Nephron (organoid): Measurements from ENCODE around the gene FGF6.

Experiments used
- H3K27ac Mint-ChIP-seq, 3 experiments: 2 replicates each; pipeline ENCODE4 v1.8.0; 2020; ENCODE audit warnings: mixed read lengths in 3 of 3, mild to moderate bottlenecking in 2 of 3, moderate library complexity in 1 of 3
- H3K27me3 Mint-ChIP-seq: 2 replicates; pipeline ENCODE4 v1.8.0; 2021; ENCODE audit warnings: low read depth, mild to moderate bottlenecking, moderate library complexity, mixed read lengths
- H3K36me3 Mint-ChIP-seq: 2 replicates; pipeline ENCODE4 v1.8.0; 2020; ENCODE audit warnings: low read depth, mixed read lengths
- H3K4me1 Mint-ChIP-seq: 2 replicates; pipeline ENCODE4 v1.8.0; 2020; ENCODE audit warnings: mixed read lengths
- H3K4me3 Mint-ChIP-seq, 3 experiments: 2 replicates each; pipeline ENCODE4 v1.8.0; 2020; ENCODE audit warnings: mild to moderate bottlenecking in 3 of 3, mixed read lengths in 3 of 3, moderate library complexity in 2 of 3
- H3K9me3 Mint-ChIP-seq: 2 replicates; pipeline ENCODE4 v1.8.0; 2020; ENCODE audit warnings: mixed read lengths
- CTCF ChIP-seq, 3 experiments: fragments of 200-600 bp; sonication (generic); IDR thresholded peaks; one replicate each; pipeline ENCODE4 v1.5.0; 2021; ENCODE audit warnings: antibody characterized with exemption in 3 of 3; ENCODE audit not compliant: unreplicated experiment in 3 of 3

The FGF6 gene

GRCh38 chr12:4401117-4401516 lies 44.5 kb downstream of the FGF6 start:
- H3K4me3 Mint-ChIP-seq, result no peak overlapping the region
- TF ChIP-seq CTCF (IDR thresholded peaks at IDR 0.05; ENCODE audit: unreplicated experiment in 3 of 3), result no peak
- no peak overlapping the region for H3K27ac Mint-ChIP-seq
- no peaks in the 10 kb centered on the region for H3K4me1 Mint-ChIP-seq
- H3K36me3 Mint-ChIP-seq, result no peaks in the 10 kb centered on the region
- H3K9me3 Mint-ChIP-seq, result peaks cover 17% of the 10 kb centered on the region
- H3K27me3 Mint-ChIP-seq, result no peaks in the 10 kb centered on the region

DNA sequence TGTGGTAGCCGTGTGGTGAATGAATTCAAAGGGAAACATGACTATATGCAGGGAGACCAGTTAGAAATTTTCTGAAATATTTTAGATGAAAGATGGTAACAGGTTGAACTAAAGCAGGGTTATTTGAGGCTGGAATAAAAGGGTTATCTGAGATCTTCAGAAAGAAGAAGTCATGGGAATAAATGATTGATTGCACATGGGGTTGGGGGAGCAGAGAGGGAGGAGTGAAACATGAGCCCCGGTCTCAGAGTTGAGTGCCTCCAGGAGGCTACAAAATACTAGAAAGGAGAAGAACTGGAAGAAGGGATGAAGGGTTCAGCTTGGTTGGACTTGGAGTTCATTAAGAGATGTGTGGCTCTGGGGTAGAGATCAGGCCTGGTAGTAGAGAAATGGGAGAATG lies 49.8 kb downstream of the FGF6 start:
- H3K4me1 Mint-ChIP-seq, result no peaks in the 10 kb centered on the region
- H3K27me3 Mint-ChIP-seq, result peaks cover 14% of the 10 kb centered on the region
- no peak overlapping the region for H3K27ac Mint-ChIP-seq
- H3K36me3 Mint-ChIP-seq, result no peaks in the 10 kb centered on the region
- no peak for TF ChIP-seq CTCF (IDR thresholded peaks at IDR 0.05; ENCODE audit: unreplicated experiment in 3 of 3)
- H3K4me3 Mint-ChIP-seq, result no peak overlapping the region
- no peaks in the 10 kb centered on the region for H3K9me3 Mint-ChIP-seq

GRCh38 chr12:4393211-4393610 lies 52.4 kb downstream of the FGF6 start:
- Mint-ChIP-seq H3K36me3 (no peaks in the 10 kb centered on the region), H3K4me3 (no peak overlapping the region), H3K27me3 (peaks cover 14% of the 10 kb centered on the region), H3K9me3 (no peaks in the 10 kb centered on the region), H3K27ac (no peak overlapping the region), H3K4me1 (no peaks in the 10 kb centered on the region)
- TF ChIP-seq CTCF (IDR thresholded peaks at IDR 0.05; ENCODE audit: unreplicated experiment in 3 of 3), result no peak

GRCh38 chr12:4392223-4392742 lies 53.3 kb downstream of the FGF6 start:
- no peak overlapping the region for H3K4me3 Mint-ChIP-seq
- H3K27me3 Mint-ChIP-seq, result peaks cover 14% of the 10 kb centered on the region
- H3K9me3 Mint-ChIP-seq, result no peaks in the 10 kb centered on the region
- no peaks in the 10 kb centered on the region for H3K4me1 Mint-ChIP-seq
- TF ChIP-seq CTCF (IDR thresholded peaks at IDR 0.05; ENCODE audit: unreplicated experiment in 3 of 3), result no peak
- no peak overlapping the region for H3K27ac Mint-ChIP-seq
- H3K36me3 Mint-ChIP-seq, result no peaks in the 10 kb centered on the region

DNA sequence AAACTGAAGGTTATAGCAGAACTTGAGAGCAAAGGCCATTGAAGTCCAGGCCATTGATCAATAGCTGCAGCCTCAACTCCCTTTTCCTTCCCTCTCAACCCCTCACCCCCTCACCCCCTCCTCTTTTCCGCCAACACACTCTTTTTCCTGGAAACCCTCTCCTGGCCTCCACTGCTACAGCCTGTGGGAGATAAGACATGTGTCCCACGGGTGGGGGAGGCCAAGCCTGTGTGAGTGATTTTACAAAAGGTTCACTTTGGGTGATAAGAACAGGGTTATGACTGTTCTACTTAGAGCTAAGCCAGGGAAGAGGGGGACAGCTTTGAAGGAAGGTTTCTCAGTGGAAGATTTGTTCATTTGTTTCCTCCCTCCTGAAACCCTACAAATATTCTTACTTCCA lies 57.0 kb downstream of the FGF6 start:
- Mint-ChIP-seq H3K27ac (no peak overlapping the region), H3K9me3 (no peaks in the 10 kb centered on the region), H3K4me3 (no peak overlapping the region), H3K4me1 (no peaks in the 10 kb centered on the region), H3K36me3 (no peaks in the 10 kb centered on the region), H3K27me3 (peaks cover 12% of the 10 kb centered on the region)
- TF ChIP-seq CTCF (IDR thresholded peaks at IDR 0.05; ENCODE audit: unreplicated experiment in 3 of 3), result no peak

DNA sequence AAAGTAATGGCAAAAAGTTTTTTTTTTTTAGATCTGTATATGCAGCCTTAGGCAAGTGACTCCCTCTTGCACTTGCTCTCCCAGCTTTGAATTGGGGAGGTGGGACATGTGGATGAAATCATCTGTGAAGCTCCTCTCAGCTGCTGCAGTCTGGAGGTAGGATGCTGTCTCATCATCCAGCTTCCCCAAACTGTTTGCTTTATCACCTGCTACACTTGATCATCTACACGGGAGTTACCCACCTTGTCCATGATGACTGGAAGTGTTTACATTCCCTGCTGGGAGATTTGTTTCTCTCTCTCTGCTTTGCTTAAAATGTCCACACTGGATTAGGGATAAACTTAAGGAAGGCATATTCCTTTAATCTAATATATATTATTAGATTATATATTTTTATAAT lies 57.6 kb downstream of the FGF6 start:
- Mint-ChIP-seq H3K36me3 (no peaks in the 10 kb centered on the region), H3K4me1 (no peaks in the 10 kb centered on the region), H3K27me3 (peaks cover 12% of the 10 kb centered on the region), H3K9me3 (no peaks in the 10 kb centered on the region), H3K4me3 (no peak overlapping the region), H3K27ac (no peak overlapping the region)
- no peak for TF ChIP-seq CTCF (IDR thresholded peaks at IDR 0.05; ENCODE audit: unreplicated experiment in 3 of 3)
